ENCODE data around the gene DIPK1C.

DIPK1C gene

GRCh38 chr18:74434466-74434865, 22.6 kb downstream of the DIPK1C start:
- DNase-seq (ENCODE audit: low read depth): no peak
- TF ChIP-seq CTCF (IDR thresholded peaks at IDR 0.05; ENCODE audit: low read depth, low read length, missing control alignments): no peak
- no peak overlapping the region for H3K4me3 ChIP-seq (ENCODE audit: low read depth, low read length)

GRCh38 chr18:74430806-74431571, 26.1 kb downstream of the DIPK1C start:
- TF ChIP-seq CTCF (IDR thresholded peaks at IDR 0.05; ENCODE audit: low read depth, low read length, missing control alignments): no peak
- H3K4me3 ChIP-seq (ENCODE audit: low read depth, low read length): no peak overlapping the region
- DNase-seq (ENCODE audit: low read depth): no peak

GRCh38 chr18:74430231-74430630, 26.9 kb downstream of the DIPK1C start:
- DNase-seq (ENCODE audit: low read depth): no peak
- TF ChIP-seq CTCF (IDR thresholded peaks at IDR 0.05; ENCODE audit: low read depth, low read length, missing control alignments): no peak
- H3K4me3 ChIP-seq (ENCODE audit: low read depth, low read length): no peak overlapping the region

GRCh38 chr18:74429096-74429495, 28.0 kb downstream of the DIPK1C start:
- no peak overlapping the region for H3K4me3 ChIP-seq (ENCODE audit: low read depth, low read length)
- TF ChIP-seq CTCF (IDR thresholded peaks at IDR 0.05; ENCODE audit: low read depth, low read length, missing control alignments): no peak
- DNase-seq (ENCODE audit: low read depth): no peak

- no peak overlapping the region for H3K4me3 ChIP-seq (ENCODE audit: low read depth, low read length)
- DNase-seq (ENCODE audit: low read depth): no peak
- TF ChIP-seq CTCF (IDR thresholded peaks at IDR 0.05; ENCODE audit: low read depth, low read length, missing control alignments): no peak
Measured at GRCh38 chr18:74427442-74428112, 29.5 kb downstream of the DIPK1C start.

- TF ChIP-seq CTCF (IDR thresholded peaks at IDR 0.05; ENCODE audit: low read depth, low read length, missing control alignments): no peak
- DNase-seq (ENCODE audit: low read depth): no peak
- H3K4me3 ChIP-seq (ENCODE audit: low read depth, low read length): no peak overlapping the region
Measured at GRCh38 chr18:74425876-74426275, 31.2 kb downstream of the DIPK1C start.

Data from GM12864 (cell line).